22Rv1 (cell line): Measurements from ENCODE around the gene SPAG6.

Source experiments
- CTCF ChIP-seq: fragments of 450-650 bp; IDR thresholded peaks from 2 replicates; pipeline ENCODE4 v1.5.1; 2017; ENCODE audit warnings: mild to moderate bottlenecking
- ZFX ChIP-seq: fragments of 450-650 bp; IDR thresholded peaks from 2 replicates; pipeline ENCODE4 v1.6.1; 2017; ENCODE audit warnings: antibody characterized with exemption, borderline replicate concordance

- TF ChIP-seq CTCF, result peak; percentile 42
- no peak for TF ChIP-seq ZFX
Observed at GRCh38 chr10:22420787-22421517, 75.7 kb downstream of the SPAG6 start.
